ENCODE measurements around the gene ALOX5.
"Not testable (repeated sequence)": the region's sequence is repeated elsewhere in the genome, so short reads cannot be mapped to it uniquely, and the experiment has no call there.

ALOX5 gene

GRCh38 chr10:45355494-45355893, 18.5 kb upstream of the ALOX5 start:
- no peaks in the 10 kb centered on the region for H3K9me3 ChIP-seq (ENCODE audit: control insufficient read depth, low read length)
- peaks cover 5% of the 10 kb centered on the region for H3K4me1 ChIP-seq (ENCODE audit: control insufficient read depth, insufficient read depth, low read length, poor library complexity, severe bottlenecking)
- no peak overlapping the region for H3K4me3 ChIP-seq (ENCODE audit: extremely low read depth, insufficient read depth, low read length, poor library complexity, severe bottlenecking)
- H3K36me3 ChIP-seq (ENCODE audit: control insufficient read depth, insufficient read depth, low read length): no peaks in the 10 kb centered on the region
- WGBS, 2 experiments (ENCODE audit: insufficient coverage in 2 of 2): no CpG with 5 or more reads among the region's 4 CpGs
- no peak overlapping the region for H3K27ac ChIP-seq (ENCODE audit: low read depth, low read length, severe bottlenecking)

- not testable (repeated sequence) for H3K4me1 ChIP-seq (ENCODE audit: control insufficient read depth, insufficient read depth, low read length, poor library complexity, severe bottlenecking); H3K27ac ChIP-seq (ENCODE audit: low read depth, low read length, severe bottlenecking); H3K9me3 ChIP-seq (ENCODE audit: control insufficient read depth, low read length); H3K4me3 ChIP-seq (ENCODE audit: extremely low read depth, insufficient read depth, low read length, poor library complexity, severe bottlenecking); H3K36me3 ChIP-seq (ENCODE audit: control insufficient read depth, insufficient read depth, low read length)
- 58 to 61% methylated on average over 4 to 5 of the region's 7 CpGs for WGBS, 2 experiments (ENCODE audit: insufficient coverage in 2 of 2)
Observed at GRCh38 chr10:45358961-45359360, 15.1 kb upstream of the ALOX5 start.

- H3K4me1 ChIP-seq (ENCODE audit: control insufficient read depth, insufficient read depth, low read length, poor library complexity, severe bottlenecking); H3K36me3 ChIP-seq (ENCODE audit: control insufficient read depth, insufficient read depth, low read length); H3K27ac ChIP-seq (ENCODE audit: low read depth, low read length, severe bottlenecking); H3K9me3 ChIP-seq (ENCODE audit: control insufficient read depth, low read length): not testable (repeated sequence)
- 24 to 25% methylated on average over 14 to 15 of the region's 18 CpGs for WGBS, 2 experiments (ENCODE audit: insufficient coverage in 2 of 2)
- H3K4me3 ChIP-seq (ENCODE audit: extremely low read depth, insufficient read depth, low read length, poor library complexity, severe bottlenecking): peak overlapping the region; percentile 8
Observed at GRCh38 chr10:45361983-45362799, 11.8 kb upstream of the ALOX5 start.

DNA sequence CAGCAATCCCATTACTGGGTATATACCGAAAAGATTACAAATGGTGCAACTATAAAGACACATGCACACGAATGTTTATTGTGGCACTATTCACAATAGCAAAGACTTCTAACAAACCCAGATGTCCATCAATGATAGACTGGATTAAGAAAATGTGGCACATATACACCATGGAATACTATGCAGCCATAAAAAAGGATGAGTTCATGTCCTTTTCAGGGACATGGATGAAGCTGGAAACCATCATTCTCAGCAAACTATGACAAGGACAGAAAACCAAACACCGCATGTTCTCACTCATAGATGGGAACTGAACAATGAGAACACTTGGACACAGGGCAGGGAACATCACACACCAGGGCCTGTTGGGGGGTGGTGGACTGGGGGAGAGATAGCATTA, 6.4 kb upstream of the ALOX5 start:
- H3K4me3 ChIP-seq (ENCODE audit: extremely low read depth, insufficient read depth, low read length, poor library complexity, severe bottlenecking); H3K36me3 ChIP-seq (ENCODE audit: control insufficient read depth, insufficient read depth, low read length); H3K27ac ChIP-seq (ENCODE audit: low read depth, low read length, severe bottlenecking); H3K4me1 ChIP-seq (ENCODE audit: control insufficient read depth, insufficient read depth, low read length, poor library complexity, severe bottlenecking); H3K9me3 ChIP-seq (ENCODE audit: control insufficient read depth, low read length): not testable (repeated sequence)
- WGBS, 2 experiments (ENCODE audit: insufficient coverage in 2 of 2): 54% methylated on average over 2 of the region's 3 CpGs; no CpG with 5 or more reads in 1 of the 2 experiments

GRCh38 chr10:45368181-45368580, 5.8 kb upstream of the ALOX5 start:
- Histone ChIP-seq H3K36me3 (ENCODE audit: control insufficient read depth, insufficient read depth, low read length) (no peaks in the 10 kb centered on the region), H3K4me3 (ENCODE audit: extremely low read depth, insufficient read depth, low read length, poor library complexity, severe bottlenecking) (no peak overlapping the region), H3K4me1 (ENCODE audit: control insufficient read depth, insufficient read depth, low read length, poor library complexity, severe bottlenecking) (no peaks in the 10 kb centered on the region), H3K27ac (ENCODE audit: low read depth, low read length, severe bottlenecking) (no peak overlapping the region), H3K9me3 (ENCODE audit: control insufficient read depth, low read length) (no peaks in the 10 kb centered on the region)
- WGBS, 2 experiments (ENCODE audit: insufficient coverage in 2 of 2): no CpG with 5 or more reads among the region's 2 CpGs

GRCh38 chr10:45370202-45370955, 3.6 kb upstream of the ALOX5 start:
- H3K27ac ChIP-seq (ENCODE audit: low read depth, low read length, severe bottlenecking): no peak overlapping the region
- 86 to 94% methylated on average over 2 to 3 of the region's 6 CpGs for WGBS, 2 experiments (ENCODE audit: insufficient coverage in 2 of 2)

GRCh38 chr10:45371560-45371959, 2.5 kb upstream of the ALOX5 start:
- WGBS, 2 experiments (ENCODE audit: insufficient coverage in 2 of 2): 60% methylated on average over 1 of the region's 4 CpGs; no CpG with 5 or more reads in 1 of the 2 experiments
- no peaks in the 10 kb centered on the region for H3K9me3 ChIP-seq (ENCODE audit: control insufficient read depth, low read length)
- H3K4me3 ChIP-seq (ENCODE audit: extremely low read depth, insufficient read depth, low read length, poor library complexity, severe bottlenecking): no peak overlapping the region
- no peaks in the 10 kb centered on the region for H3K36me3 ChIP-seq (ENCODE audit: control insufficient read depth, insufficient read depth, low read length)
- no peaks in the 10 kb centered on the region for H3K4me1 ChIP-seq (ENCODE audit: control insufficient read depth, insufficient read depth, low read length, poor library complexity, severe bottlenecking)
- no peak overlapping the region for H3K27ac ChIP-seq (ENCODE audit: low read depth, low read length, severe bottlenecking)

More at GRCh38 chr10:45370202-45370955, 3.6 kb upstream of the ALOX5 start:
- Histone ChIP-seq H3K36me3 (ENCODE audit: control insufficient read depth, insufficient read depth, low read length) (no peaks in the 10 kb centered on the region), H3K4me1 (ENCODE audit: control insufficient read depth, insufficient read depth, low read length, poor library complexity, severe bottlenecking) (no peaks in the 10 kb centered on the region), H3K9me3 (ENCODE audit: control insufficient read depth, low read length) (no peaks in the 10 kb centered on the region), H3K4me3 (ENCODE audit: extremely low read depth, insufficient read depth, low read length, poor library complexity, severe bottlenecking) (no peak overlapping the region)

DNA sequence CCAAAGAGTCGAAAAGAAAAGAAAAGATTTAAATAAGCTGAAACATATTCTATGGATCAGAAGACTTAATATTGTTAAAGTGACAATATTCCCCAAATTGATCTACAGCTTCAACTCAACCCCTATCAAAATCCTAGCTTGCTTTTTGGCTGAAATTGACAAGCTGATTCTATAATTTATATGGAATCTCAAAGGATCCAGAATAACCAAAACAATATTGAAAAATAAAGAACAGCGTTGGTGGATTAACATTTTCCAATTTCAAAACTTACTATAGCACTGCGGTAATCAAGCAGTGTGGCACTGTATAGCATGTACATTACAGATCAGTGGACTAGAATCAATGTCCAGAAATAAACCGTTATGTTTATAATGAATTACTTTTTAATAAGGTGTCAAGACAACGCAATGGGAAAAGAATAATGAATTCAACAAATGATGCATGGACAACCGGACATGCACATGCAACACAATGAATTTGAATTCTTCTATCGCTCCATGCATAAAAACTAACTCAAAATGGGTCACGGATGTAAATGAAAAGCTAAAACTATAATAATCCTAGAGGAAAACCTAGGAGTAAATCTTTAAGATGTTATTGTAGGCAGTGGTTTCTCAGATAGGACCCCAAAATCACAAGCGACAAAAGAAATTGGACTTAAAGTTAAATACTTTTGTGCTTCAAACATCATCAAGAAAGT, 1.6 kb upstream of the ALOX5 start:
- H3K4me1 ChIP-seq (ENCODE audit: control insufficient read depth, insufficient read depth, low read length, poor library complexity, severe bottlenecking): no peaks in the 10 kb centered on the region
- WGBS, 2 experiments (ENCODE audit: insufficient coverage in 2 of 2): no CpG with 5 or more reads among the region's 9 CpGs
- H3K9me3 ChIP-seq (ENCODE audit: control insufficient read depth, low read length): no peaks in the 10 kb centered on the region
- H3K27ac ChIP-seq (ENCODE audit: low read depth, low read length, severe bottlenecking): no peak overlapping the region
- H3K4me3 ChIP-seq (ENCODE audit: extremely low read depth, insufficient read depth, low read length, poor library complexity, severe bottlenecking): no peak overlapping the region
- H3K36me3 ChIP-seq (ENCODE audit: control insufficient read depth, insufficient read depth, low read length): no peaks in the 10 kb centered on the region

DNA sequence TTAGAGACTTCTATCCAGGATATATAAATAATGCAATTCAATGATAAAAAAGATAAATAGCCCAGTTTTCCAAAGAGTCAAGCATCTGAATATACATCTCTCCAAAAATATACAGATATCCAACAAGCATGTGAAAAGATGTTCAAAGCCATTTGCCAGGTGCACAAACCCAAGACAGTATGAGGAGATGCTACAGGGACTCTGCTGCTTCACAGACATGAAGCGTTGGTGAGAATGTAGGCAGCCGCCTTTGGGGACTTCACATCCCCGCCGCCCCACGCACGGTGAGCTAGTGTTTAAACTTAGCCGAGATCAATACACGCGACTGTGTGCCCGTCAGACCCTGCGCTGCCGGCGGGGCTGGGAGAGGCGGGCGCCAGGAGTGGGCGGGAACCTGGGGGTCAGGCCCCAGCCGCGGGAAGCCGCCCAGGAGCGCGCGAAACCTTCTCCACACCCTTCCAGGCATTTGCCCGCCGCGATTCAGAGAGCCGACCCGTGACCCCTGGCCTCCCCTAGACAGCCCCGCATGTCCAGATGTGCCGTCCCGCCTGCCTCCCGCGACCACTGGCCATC, 927 bp upstream of the ALOX5 start:
- WGBS, 2 experiments (ENCODE audit: insufficient coverage in 2 of 2): 2% methylated on average over 15 to 28 of the region's 32 CpGs
- Histone ChIP-seq H3K4me1 (ENCODE audit: control insufficient read depth, insufficient read depth, low read length, poor library complexity, severe bottlenecking) (no peaks in the 10 kb centered on the region), H3K4me3 (ENCODE audit: extremely low read depth, insufficient read depth, low read length, poor library complexity, severe bottlenecking) (peak overlapping the region; percentile 23), H3K27ac (ENCODE audit: low read depth, low read length, severe bottlenecking) (no peak overlapping the region), H3K9me3 (ENCODE audit: control insufficient read depth, low read length) (no peaks in the 10 kb centered on the region), H3K36me3 (ENCODE audit: control insufficient read depth, insufficient read depth, low read length) (no peaks in the 10 kb centered on the region)

- Histone ChIP-seq H3K27ac (ENCODE audit: low read depth, low read length, severe bottlenecking) (no peak overlapping the region), H3K36me3 (ENCODE audit: control insufficient read depth, insufficient read depth, low read length) (no peaks in the 10 kb centered on the region), H3K4me1 (ENCODE audit: control insufficient read depth, insufficient read depth, low read length, poor library complexity, severe bottlenecking) (no peaks in the 10 kb centered on the region), H3K4me3 (ENCODE audit: extremely low read depth, insufficient read depth, low read length, poor library complexity, severe bottlenecking) (peak overlapping the region; percentile 26), H3K9me3 (ENCODE audit: control insufficient read depth, low read length) (no peaks in the 10 kb centered on the region)
- 18 to 22% methylated on average over 43 to 50 of the region's 51 CpGs for WGBS, 2 experiments (ENCODE audit: insufficient coverage in 2 of 2)
Observed at GRCh38 chr10:45374350-45375052, 485 bp downstream of the ALOX5 start.
